GM19463 (cell line): ENCODE data around the gene CDH4.

Experiments
- ATAC-seq: cut with Tn5 transposase; IDR thresholded peaks from one replicate; pipeline ENCODE4 v1.9.1; 2021; ENCODE audit warnings: mild to moderate bottlenecking, moderate library complexity; ENCODE audit not compliant: unreplicated experiment

The CDH4 gene

GRCh38 chr20:61524951-61525666, 273.0 kb downstream of the CDH4 start:
- no peak for ATAC-seq

- no peak for ATAC-seq
Observed at GRCh38 chr20:61525781-61526431, 273.8 kb downstream of the CDH4 start.

- no peak for ATAC-seq
Observed at GRCh38 chr20:61526907-61527306, 274.8 kb downstream of the CDH4 start.

GRCh38 chr20:61527626-61528025, 275.6 kb downstream of the CDH4 start:
- ATAC-seq: no peak

- ATAC-seq: no peak
Observed at GRCh38 chr20:61528591-61528990, 276.5 kb downstream of the CDH4 start.

GRCh38 chr20:61529354-61529753, 277.3 kb downstream of the CDH4 start:
- ATAC-seq: no peak

GRCh38 chr20:61531553-61532345, 279.7 kb downstream of the CDH4 start:
- no peak for ATAC-seq

- ATAC-seq: no peak
Observed at GRCh38 chr20:61532736-61533135, 280.7 kb downstream of the CDH4 start.

- no peak for ATAC-seq
Observed at GRCh38 chr20:61533231-61533631, 281.2 kb downstream of the CDH4 start.

- ATAC-seq: no peak
Observed at GRCh38 chr20:61534346-61534745, 282.3 kb downstream of the CDH4 start.

GRCh38 chr20:61535091-61535490, 283.0 kb downstream of the CDH4 start:
- ATAC-seq: no peak

GRCh38 chr20:61535536-61535935, 283.5 kb downstream of the CDH4 start:
- no peak for ATAC-seq

GRCh38 chr20:61535956-61536355, 283.9 kb downstream of the CDH4 start:
- ATAC-seq: no peak

GRCh38 chr20:61536671-61537070, 284.6 kb downstream of the CDH4 start:
- ATAC-seq: no peak

- ATAC-seq: no peak
Observed at GRCh38 chr20:61537239-61538182, 285.4 kb downstream of the CDH4 start.

GRCh38 chr20:61538183-61538942, 286.3 kb downstream of the CDH4 start:
- no peak for ATAC-seq

GRCh38 chr20:61538943-61539265, 286.8 kb downstream of the CDH4 start:
- ATAC-seq: no peak

GRCh38 chr20:61539706-61540360, 287.8 kb downstream of the CDH4 start:
- no peak for ATAC-seq

GRCh38 chr20:61541537-61541936, 289.5 kb downstream of the CDH4 start:
- no peak for ATAC-seq

GRCh38 chr20:61543086-61543485, 291.0 kb downstream of the CDH4 start:
- no peak for ATAC-seq
